B cell (primary cell): ENCODE data around the gene GPRC5D. TPM values are rescaled to one million over a fixed set of nuclear protein-coding genes. Genes with fewer than 3 reads are reported as not detected.

ENCODE experiments used
- ATAC-seq: fragments of 200-7000 bp; cut with Tn5 transposase; one replicate; pipeline ENCODE4 v1.10.0; 2021; ENCODE audit warnings: low read depth, mild to moderate bottlenecking, moderate number of reproducible peaks, moderate library complexity
- CTCF ChIA-PET: fragments of 350-600 bp; sonication (Branson Sonifier 250); formaldehyde crosslinking; loops from one replicate; lab custom pipeline; 2021; ENCODE audit warnings: antibody characterized with exemption, inconsistent platforms; lab: Charles Lee
- POLR2A ChIA-PET: fragments of 350-600 bp; sonication (Branson Sonifier 250); formaldehyde crosslinking; loops from one replicate; lab custom pipeline; 2021; ENCODE audit warnings: antibody characterized with exemption; lab: Charles Lee
- DNase-seq: peaks from one replicate; pipeline ENCODE4 v3.0.0; 2013
- H2AFZ ChIP-seq: 2 replicates; pipeline ENCODE4 v1.6.1; 2012; ENCODE audit warnings: mild to moderate bottlenecking, low read depth, low read length; ENCODE audit not compliant: insufficient read depth, poor library complexity, severe bottlenecking
- H3K27ac ChIP-seq, 2 donors: 1 replicate in 1 of 2; 2 replicates in 1 of 2; pipeline ENCODE4 v1.5.1; 2012 to 2013; ENCODE audit warnings: low read length in 2 of 2, mild to moderate bottlenecking in 2 of 2, moderate library complexity in 1 of 2
- H3K27me3 ChIP-seq, 4 experiments: fragments of 200-600 bp in 1 of 4; sonication (generic) in 1 of 4; replicated peaks in 1 of 4; 1 replicate in 2 of 4; 2 replicates in 2 of 4; pipeline versions ENCODE4 v1.6.1 to v1.7.0; 2013 to 2016; ENCODE audit warnings: low read length in 3 of 4, mild to moderate bottlenecking in 2 of 4, mixed read lengths in 1 of 4, moderate library complexity in 1 of 4; ENCODE audit not compliant: insufficient read depth in 4 of 4, control insufficient read depth in 3 of 4; ENCODE audit errors: control extremely low read depth in 1 of 4
- H3K36me3 ChIP-seq, 2 experiments: replicated peaks in 1 of 2; 1 replicate in 1 of 2; 2 replicates in 1 of 2; pipeline versions ENCODE4 v1.6.1 to v1.7.1; 2013; ENCODE audit warnings: low read length in 1 of 2; ENCODE audit not compliant: insufficient read depth in 2 of 2, control insufficient read depth in 1 of 2; ENCODE audit errors: control extremely low read depth in 1 of 2, extremely low read depth in 1 of 2
- H3K4me1 ChIP-seq, 2 donors: fragments of 200-600 bp in 1 of 2; sonication (generic) in 1 of 2; 1 replicate in 1 of 2; 2 replicates in 1 of 2; pipeline versions ENCODE4 v1.5.1 to v1.6.1; 2013 to 2017; ENCODE audit warnings: low read length in 2 of 2; ENCODE audit not compliant: control insufficient read depth in 2 of 2, insufficient read depth in 2 of 2
- H3K4me2 ChIP-seq: replicated peaks from 2 replicates; pipeline ENCODE3; 2012; ENCODE audit warnings: mild to moderate bottlenecking, low read depth, low read length; ENCODE audit not compliant: poor library complexity, severe bottlenecking
- H3K4me3 ChIP-seq, 5 experiments: fragments of 200-600 bp in 1 of 5; sonication (generic) in 1 of 5; 1 replicate in 3 of 5; 2 replicates in 2 of 5; pipeline versions ENCODE4 v1.5.1 to v1.7.0; 2011 to 2016; ENCODE audit warnings: low read length in 4 of 5, mild to moderate bottlenecking in 4 of 5, low read depth in 2 of 5, control low read depth in 1 of 5, moderate library complexity in 1 of 5; ENCODE audit not compliant: insufficient read depth in 1 of 5; ENCODE audit errors: control extremely low read depth in 1 of 5, extremely low read depth in 1 of 5
- H3K79me2 ChIP-seq: fragments of 200-600 bp; sonication (generic); one replicate; pipeline ENCODE4 v1.6.0; 2016; ENCODE audit warnings: low read length; ENCODE audit not compliant: control insufficient read depth, insufficient read depth
- H3K9ac ChIP-seq: fragments of 200-600 bp; sonication (generic); 2 replicates; pipeline ENCODE4 v1.6.1; 2017; ENCODE audit warnings: mild to moderate bottlenecking, low read length, moderate library complexity
- H3K9me3 ChIP-seq, 3 donors: one replicate each; pipeline versions ENCODE4 v1.6.1 to v1.7.1; 2013; ENCODE audit warnings: low read length in 2 of 3; ENCODE audit not compliant: control insufficient read depth in 2 of 3, insufficient read depth in 1 of 3; ENCODE audit errors: control extremely low read depth in 1 of 3
- H4K20me1 ChIP-seq: 2 replicates; pipeline ENCODE4 v1.6.0; 2012; ENCODE audit warnings: mild to moderate bottlenecking, low read length; ENCODE audit not compliant: insufficient read depth, control insufficient read depth, poor library complexity, severe bottlenecking
- H3K27ac Mint-ChIP-seq: one replicate; pipeline ENCODE4 v1.8.0; 2021; ENCODE audit warnings: mixed read lengths
- H3K27me3 Mint-ChIP-seq: one replicate; pipeline ENCODE4 v1.8.0; 2021; ENCODE audit warnings: mixed read lengths
- H3K4me1 Mint-ChIP-seq: one replicate; pipeline ENCODE4 v1.8.0; 2021; ENCODE audit warnings: mixed read lengths
- H3K4me3 Mint-ChIP-seq: one replicate; pipeline ENCODE4 v1.8.0; 2021; ENCODE audit warnings: mixed read lengths
- H3K9me3 Mint-ChIP-seq: one replicate; pipeline ENCODE4 v1.8.0; 2022; ENCODE audit warnings: mixed read lengths; ENCODE audit not compliant: insufficient read depth
- CTCF ChIP-seq: fragments of 200-600 bp; IDR thresholded peaks from one replicate; pipeline ENCODE4 v1.8.0; 2022; ENCODE audit warnings: antibody characterized with exemption, mild to moderate bottlenecking
- EZH2 ChIP-seq: IDR thresholded peaks from 2 replicates; pipeline ENCODE4 v1.6.1; 2012; ENCODE audit warnings: borderline replicate concordance, low read depth, mild to moderate bottlenecking, moderate library complexity, low read length; ENCODE audit not compliant: insufficient read depth, poor library complexity, severe bottlenecking
- WGBS: methylation state at CpG from one replicate; pipeline ENCODE4 v1.1.5; 2013; ENCODE audit warnings: missing lambda C conversion rate; ENCODE audit not compliant: insufficient coverage; 5-methylcytosine and 5-hydroxymethylcytosine counted together
- intact Hi-C: fragments of 100-400 bp; cut with micrococcal nuclease; formaldehyde crosslinking; loops from one replicate; pipeline ENCODE4 v1.10.0; 2022
- polyA plus RNA-seq: library from polyadenylated mRNA; depleted of rRNA; stranded (reverse); fragments of >200 nt; gene quantifications from 2 replicates; pipeline ENCODE4 v1.2.3, GENCODE V29; 2012
- total RNA-seq, 2 donors: library from RNA; stranded (reverse); fragments of 120-200 nt in 1 of 2; gene quantifications; 1 replicate in 1 of 2; 2 replicates in 1 of 2; pipeline versions ENCODE4 v1.2.3 to v1.2.4, GENCODE V29; 2013 to 2022

Gene GPRC5D
- total and polyA plus RNA-seq, 2 donors (not counting 1 experiment from before 2014, with no cell fraction given): 0.47 to 7.7 TPM

DNA sequence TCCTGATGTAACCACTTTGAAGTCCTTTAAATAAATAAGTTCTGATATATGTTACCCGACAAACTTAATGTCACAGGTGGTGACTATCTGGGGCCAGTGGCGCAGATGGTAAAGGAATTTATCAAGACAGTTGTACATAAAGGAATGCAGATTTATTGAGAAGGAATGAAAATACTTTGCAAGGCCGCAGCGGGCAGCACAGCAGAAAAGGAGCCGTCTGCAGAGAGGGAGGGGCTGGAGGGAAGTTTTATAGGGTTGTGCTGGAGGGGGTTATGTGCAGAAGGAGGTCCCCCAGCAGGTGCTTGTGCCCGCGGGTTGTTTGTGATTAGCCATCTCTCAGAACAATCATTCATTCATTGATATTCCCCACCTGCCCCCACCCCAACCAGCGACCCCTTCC is 17.4 kb downstream of the GPRC5D start:
- Histone ChIP-seq H3K4me3 (no peak overlapping the region), H3K79me2 (no peaks in the 10 kb centered on the region), H3K27ac (no peak overlapping the region), H3K27me3 (no peaks in the 10 kb centered on the region), H4K20me1 (no peaks in the 10 kb centered on the region), H3K36me3 (no peaks in the 10 kb centered on the region), H3K9me3 (no peaks in the 10 kb centered on the region), H3K4me2 (no peak overlapping the region), H3K9ac (no peak overlapping the region), H2AFZ (no peak overlapping the region), H3K4me1 (no peaks in the 10 kb centered on the region)
- Mint-ChIP-seq H3K4me3 (no peak overlapping the region), H3K27ac (no peak overlapping the region), H3K27me3 (peaks cover 10% of the 10 kb centered on the region), H3K9me3 (no peaks in the 10 kb centered on the region), H3K4me1 (no peaks in the 10 kb centered on the region)
- DNase-seq (no peak), ATAC-seq (no peak)
- POLR2A ChIA-PET: no interaction called here
- CTCF ChIA-PET: interaction anchor here (0.6 to 1.2 kb wide), 2 partner anchors 63 to 278 kb away, joined by 3 to 6 read pairs; no protein-coding TSS in a partner anchor
- TF ChIP-seq CTCF (no peak), EZH2 (no peak)
- intact Hi-C loops: no loop called here
- WGBS: 96% methylated on average over 4 of the region's 8 CpGs

GRCh38 chr12:12933742-12934141 is 18.2 kb downstream of the GPRC5D start:
- ChIA-PET CTCF (interaction anchor here (1.2 kb wide), 1 partner anchor 279 kb away, joined by 3 read pairs; no protein-coding TSS in a partner anchor), POLR2A (no interaction called here)
- no peaks in the 10 kb centered on the region for H3K9me3 Mint-ChIP-seq
- no peak overlapping the region for H3K4me3 ChIP-seq
- H3K36me3 ChIP-seq: no peaks in the 10 kb centered on the region
- no peaks in the 10 kb centered on the region for H3K4me1 ChIP-seq
- H3K4me1 Mint-ChIP-seq: no peaks in the 10 kb centered on the region
- H3K27ac ChIP-seq: no peak overlapping the region
- H2AFZ ChIP-seq: no peak overlapping the region
- intact Hi-C loops: no loop called here
- DNase-seq (no peak), ATAC-seq (no peak)
- 95% methylated on average over 4 of the region's 4 CpGs for WGBS
- peaks cover 10% of the 10 kb centered on the region for H3K27me3 Mint-ChIP-seq
- no peak overlapping the region for H3K27ac Mint-ChIP-seq
- H4K20me1 ChIP-seq: no peaks in the 10 kb centered on the region
- TF ChIP-seq EZH2 (no peak), CTCF (no peak)
- no peak overlapping the region for H3K9ac ChIP-seq
- H3K4me2 ChIP-seq: no peak overlapping the region
- no peak overlapping the region for H3K4me3 Mint-ChIP-seq
- no peaks in the 10 kb centered on the region for H3K9me3 ChIP-seq
- no peaks in the 10 kb centered on the region for H3K79me2 ChIP-seq
- H3K27me3 ChIP-seq: no peaks in the 10 kb centered on the region
